NCI-H526 treated with DMSO at 0.1 percent for 48 hours (cell line): ENCODE measurements around the gene TBC1D12.

ENCODE experiments used
- DNase-seq: peaks from one replicate; lab custom pipeline; 2025; lab: John Stamatoyannopoulos, UW

TBC1D12 gene

DNA sequence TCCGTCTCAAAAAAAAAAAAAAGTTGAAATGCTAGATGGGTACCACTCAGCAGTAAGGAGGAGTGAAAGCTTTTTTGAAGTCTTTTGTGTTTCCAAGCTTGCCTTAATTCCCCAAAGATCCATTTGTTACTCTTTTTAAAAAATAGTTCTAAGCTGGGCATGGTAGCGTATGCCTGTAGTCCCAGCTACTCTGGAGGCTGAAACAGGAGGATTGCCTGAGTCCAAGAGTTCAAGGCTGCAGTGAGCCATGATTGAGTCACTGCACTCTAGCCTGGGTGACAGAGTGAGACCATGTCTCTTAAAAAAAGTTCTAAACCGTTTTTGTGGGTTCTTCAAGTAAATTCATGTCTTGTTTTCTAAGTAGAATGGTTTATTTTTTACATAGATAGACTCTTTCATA is 5.3 kb downstream of the TBC1D12 start:
- no peak for DNase-seq

DNA sequence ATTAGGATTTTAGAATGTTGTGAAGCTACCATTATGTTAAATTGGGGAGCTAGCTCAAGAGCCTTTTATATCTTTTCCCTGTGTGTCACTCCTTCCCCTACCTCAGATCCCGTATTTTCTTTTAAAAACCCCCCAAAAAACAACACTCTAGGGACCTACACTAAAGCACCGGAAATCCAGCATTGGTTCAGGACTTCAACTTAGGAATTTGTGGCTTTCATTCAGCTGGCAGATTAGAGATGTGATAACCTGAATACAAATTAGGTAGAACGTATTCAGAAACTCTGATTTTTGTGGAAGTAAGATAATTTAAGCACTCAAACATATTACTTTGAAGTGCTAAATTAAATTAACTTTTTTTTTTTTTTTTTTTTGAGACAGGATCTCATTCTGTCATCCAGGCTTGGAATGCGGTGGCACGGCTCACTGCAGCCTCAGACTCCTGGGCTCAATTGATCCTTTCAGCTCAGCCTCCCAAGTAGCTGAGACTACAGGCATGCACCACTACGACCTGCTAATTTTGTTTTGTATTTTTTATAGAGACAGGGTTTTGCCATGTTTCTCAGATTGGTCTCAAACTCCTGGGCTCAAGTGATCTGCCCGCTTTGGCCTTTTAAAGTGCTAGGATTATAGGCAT is 6.8 kb downstream of the TBC1D12 start:
- no peak for DNase-seq

DNA sequence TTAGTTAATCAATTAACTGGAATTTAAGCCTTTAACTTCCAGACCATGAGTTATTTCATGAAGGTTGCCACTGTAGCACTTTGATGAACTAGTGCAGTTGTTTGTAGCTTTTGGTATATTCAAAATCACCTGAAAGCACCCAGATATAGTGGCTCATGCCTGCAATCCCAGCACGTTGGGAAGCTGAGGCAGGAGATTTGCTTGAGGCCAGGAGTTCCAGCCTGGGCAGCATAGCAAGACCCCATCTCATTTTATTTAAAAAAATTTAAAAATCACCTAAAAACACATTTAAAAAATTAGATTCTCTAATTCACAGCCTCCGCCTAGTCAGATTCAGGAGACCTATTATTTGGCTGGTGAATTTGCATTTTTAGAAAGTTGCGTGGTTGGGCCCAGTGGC is 9.0 kb downstream of the TBC1D12 start:
- no peak for DNase-seq

DNA sequence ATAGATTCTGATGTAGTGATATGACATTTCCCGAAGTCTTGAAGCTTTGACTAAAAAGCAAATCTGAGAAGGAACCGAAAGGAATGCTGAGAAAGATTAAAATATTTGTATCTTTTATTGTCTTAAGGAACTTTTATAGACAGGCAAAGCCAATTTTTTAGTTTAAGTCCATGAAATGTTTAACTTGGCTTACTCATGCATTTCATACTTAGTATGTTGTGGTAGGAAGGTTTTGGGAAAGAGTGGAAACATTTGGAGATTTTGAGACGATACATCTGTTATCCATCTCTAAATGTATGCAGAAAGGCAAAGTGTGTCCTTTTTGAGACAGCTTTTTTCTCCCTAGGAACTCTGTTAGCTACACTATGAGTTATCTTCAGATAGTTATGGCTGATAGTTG is 10.1 kb downstream of the TBC1D12 start:
- no peak for DNase-seq

DNA sequence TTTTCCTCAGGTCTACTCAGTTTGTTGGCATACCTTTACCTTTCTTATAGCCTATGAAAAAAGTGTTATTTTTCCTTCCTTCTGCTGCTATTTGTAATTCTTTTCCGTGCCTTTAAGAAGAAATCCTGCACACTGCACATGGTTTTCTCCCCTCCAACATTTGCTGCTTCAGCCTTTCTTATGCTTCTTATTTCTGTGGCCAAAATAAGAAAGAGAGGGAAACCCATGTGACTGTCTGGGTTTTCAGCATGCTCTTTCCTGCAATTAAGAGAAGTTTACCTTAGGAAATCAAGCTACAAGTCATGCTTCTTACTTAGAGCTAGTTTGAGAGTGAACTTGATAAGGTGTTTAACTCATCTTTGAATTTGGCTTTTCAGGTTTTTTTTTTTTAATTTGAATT is 11.0 kb downstream of the TBC1D12 start:
- no peak for DNase-seq

DNA sequence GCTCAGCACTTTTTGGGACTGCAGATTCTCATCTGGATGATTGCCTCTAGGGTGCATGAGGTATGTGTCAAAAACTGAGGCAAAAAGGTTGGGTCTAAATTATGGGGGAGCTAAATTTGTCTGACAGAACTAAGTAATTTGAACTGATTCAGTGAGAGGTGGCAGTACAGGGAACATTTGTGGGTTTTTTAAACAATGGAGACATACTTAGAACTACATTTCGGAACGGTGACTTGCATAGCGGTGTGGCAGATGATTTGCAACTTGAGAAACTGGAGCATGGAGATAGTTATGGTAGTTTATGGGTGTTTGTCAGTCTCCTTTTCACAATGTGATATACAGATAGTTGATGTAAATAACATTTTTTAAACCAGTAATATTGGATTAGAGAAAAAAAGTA is 14.6 kb downstream of the TBC1D12 start:
- DNase-seq = no peak

DNA sequence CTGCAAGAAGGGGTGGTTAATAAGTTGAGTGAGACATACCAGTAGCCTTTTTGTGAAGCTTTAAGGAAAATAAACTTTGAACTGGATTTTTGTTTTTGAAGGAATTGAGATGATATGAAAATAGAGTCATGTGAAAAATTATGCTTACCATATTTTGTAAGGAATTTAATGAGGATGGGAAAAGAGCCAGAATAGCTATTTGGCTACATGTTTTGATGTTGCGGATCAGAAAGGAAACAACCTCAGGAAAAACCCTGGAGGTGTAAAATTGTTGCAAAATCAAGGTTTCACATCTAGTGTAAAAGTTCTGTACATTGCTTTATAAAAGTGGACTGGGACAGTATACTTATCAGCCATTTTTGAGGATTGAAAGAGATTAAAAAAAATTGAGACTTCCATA is 15.0 kb downstream of the TBC1D12 start:
- DNase-seq = no peak

DNA sequence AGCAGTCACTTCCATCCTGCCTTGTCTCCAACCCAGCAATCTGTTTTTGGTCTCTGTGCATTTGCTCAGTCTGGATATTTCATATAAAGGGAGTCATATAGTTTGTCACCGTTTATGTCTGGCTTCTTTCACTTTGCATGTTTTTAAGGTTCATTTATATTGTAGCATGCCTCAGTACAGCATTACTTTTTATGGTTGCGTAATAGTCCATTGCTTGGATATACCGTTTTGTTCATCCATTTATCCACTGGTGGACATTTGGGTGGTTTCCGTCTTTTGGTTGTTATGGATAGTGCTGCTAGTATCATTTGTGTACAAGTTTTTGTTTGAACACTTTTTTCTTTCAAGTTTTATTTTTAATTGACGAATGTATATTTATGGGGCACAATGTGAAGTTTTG is 18.2 kb downstream of the TBC1D12 start:
- no peak for DNase-seq

DNA sequence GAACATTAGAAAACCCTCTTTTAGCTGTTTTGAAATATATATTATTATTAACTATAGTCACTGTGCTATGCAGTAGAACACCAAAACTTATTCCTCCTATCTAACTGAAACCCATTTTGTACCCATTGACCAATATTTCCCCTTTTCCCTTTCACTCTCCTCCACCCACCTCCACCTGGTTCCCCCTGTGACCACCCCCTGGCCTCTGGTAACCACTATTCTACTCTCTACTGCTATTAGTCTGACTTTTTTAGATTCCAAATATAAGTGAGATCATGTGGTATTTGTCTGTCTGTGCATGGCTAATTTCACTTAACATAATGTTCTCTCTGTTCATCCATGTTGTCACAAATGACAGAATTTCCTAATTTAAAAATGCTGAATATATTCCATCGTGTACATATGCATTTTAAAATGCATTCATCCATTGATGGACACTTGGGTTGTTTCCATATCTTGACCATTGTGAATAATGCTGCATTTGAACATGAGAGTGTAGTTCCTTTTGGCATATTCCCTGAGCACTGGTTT is 18.7 kb downstream of the TBC1D12 start:
- DNase-seq = no peak

DNA sequence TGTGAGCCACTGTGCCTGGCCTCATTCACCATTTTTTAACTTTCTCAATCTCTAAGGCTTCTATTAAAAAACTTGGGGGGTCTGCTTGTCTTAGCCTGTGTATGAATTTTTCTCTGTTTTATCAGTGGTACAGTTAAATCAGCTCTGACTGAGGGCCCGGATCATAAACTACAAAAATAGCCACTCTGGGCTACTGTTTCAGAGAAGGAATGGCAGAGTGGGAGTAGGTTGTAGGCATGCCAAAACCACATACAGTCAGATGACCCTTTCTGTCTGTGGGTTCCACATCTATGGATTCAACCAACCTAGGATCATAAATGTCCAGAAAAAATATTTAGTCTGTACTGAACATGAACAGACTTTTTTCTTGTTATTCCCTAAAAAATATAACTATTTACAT is 21.3 kb downstream of the TBC1D12 start:
- DNase-seq = no peak

DNA sequence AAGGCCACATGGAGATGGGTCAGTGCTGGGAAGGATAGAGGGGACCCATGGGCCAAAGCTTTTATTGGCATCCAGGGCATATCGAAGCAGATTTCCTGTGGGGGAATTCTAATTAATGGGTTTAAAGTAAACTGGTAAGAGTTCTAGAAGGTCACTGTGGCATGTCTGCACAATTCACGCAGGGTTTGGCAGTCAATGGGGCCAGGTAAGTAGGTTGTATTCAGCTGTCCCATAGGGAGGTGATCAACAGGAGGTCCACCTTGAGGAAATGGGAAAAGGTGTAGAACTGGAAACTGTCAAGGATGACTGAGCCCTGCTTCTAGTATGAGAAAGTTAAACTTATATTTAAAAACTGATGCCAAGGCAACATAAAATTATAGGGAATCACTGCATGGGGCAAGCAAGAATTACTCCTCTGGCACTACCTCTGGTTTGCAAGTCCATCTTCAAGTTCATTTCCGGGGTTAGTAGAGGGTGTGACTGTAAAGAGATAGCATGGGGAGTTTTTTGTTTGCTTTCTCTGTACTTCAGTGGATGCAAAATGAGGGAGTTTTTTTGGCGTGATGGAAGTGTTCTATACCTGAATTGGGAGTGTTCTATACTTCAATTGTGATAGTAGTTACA is 22.5 kb downstream of the TBC1D12 start:
- DNase-seq = no peak

DNA sequence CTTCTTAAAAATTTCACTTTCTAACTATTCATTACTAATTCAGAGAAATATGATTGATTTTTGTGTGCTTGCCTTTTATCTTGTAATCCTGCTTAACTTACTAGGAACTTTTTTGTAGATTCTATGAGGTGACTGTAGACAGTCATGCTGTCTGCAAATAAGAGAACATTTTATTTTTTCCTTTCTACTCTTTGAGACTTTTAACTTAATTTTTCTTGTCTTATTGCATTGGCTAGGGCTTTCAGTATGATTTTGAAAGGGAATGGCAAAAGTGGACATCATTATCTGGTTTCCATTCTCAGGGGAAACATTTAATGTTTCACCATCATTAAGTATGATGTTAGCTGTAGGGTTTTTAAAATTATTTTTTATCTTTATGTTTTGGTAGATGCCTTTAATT is 23.6 kb downstream of the TBC1D12 start:
- no peak for DNase-seq

DNA sequence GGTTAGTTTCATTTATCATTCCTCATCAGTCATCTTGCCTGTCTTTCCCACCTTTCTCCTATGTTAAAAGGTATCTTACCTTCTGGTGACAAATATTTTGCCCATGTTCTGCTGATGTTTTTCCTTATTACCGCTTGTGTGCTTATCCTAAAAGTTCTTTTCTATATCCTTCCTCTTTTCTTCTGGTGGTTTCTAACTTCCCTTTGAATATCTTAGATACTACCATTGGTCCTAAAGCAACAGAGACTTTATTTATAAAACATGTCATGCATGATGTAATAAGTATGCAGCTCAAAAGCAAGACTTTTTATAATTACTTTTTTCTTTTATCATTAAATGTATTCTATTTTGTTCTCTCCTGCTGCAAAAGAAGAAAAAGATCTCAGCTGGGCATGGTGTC is 24.8 kb downstream of the TBC1D12 start:
- DNase-seq = no peak

DNA sequence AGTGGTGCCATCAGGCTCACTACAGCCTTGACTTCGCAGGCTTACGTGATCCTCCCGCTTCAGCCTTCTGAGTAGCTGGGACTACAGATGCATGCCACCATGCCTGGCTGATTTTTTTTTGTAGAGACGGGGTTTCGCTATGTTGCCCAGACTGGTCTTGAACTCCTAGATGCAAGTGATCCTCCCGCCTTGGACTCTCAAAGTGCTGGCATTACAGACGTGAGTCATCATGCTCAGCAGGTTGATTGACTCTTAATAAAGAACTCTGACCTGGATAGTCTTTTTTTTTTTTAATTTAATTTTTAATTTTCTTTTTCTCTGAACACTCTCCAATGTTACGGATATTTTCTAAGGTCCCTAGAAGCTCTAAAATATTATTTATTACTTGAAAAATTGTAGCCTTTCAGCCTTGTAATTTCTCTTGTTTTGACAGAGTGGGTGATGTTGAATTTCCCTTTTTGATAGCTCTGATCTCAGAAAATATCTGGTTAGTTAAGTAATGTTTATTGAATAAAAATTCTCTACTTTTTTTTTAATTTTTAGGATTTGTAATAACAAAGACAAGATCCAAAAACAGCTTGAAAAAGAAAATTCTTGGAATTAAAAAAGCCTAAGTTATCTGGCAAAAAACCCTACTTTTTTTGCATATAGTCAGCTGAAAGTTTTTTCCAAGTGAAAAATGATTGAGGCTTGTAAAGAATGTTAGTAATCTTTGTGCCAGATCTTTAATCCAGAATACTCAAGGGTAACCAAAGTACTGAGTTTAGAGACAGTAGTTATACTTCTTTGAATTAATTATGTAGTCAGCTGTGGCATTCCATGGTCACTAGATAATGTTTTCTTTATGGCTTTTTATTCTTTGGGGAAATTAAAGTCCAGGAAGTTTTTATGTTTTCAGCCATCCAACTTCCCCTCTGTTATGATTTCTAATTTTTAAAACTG is 26.7 kb downstream of the TBC1D12 start:
- DNase-seq = no peak

DNA sequence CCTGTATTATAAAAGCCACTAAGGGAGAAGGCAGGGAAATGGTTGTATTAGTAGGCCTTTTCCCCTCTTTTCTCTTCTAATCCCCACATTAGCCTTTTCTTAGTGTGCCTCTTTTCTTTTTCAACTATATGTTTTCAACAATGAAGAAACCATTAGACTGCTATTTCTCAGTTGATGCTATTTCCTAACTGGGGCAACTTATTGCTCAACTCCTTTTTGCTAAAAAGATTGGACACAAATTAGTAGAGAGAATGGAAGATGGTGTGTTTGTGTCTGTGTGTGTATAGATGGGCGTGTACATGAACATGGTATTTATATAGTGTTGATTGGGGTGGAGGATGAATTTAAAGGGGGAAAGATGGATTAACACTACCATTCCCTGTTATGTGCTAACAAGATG is 28.4 kb downstream of the TBC1D12 start:
- DNase-seq = no peak

DNA sequence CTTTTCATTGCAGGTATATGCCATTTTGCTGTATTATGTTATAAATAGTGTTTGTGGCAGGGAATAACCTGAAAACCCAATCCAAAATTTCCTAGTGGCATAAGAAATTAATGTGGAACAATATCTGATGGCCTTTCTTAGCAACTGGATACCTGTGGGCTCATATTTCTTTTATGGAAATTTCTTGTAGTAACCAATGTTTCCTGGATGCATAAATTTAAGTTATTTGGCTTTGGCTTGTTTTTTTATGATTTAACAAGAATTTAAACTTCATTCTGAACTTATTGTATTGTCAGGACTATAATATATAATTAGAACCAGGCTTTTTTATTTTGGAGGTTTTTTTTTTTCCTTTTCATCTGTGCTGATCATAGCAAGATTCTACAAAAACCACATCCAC is 30.1 kb downstream of the TBC1D12 start:
- DNase-seq = no peak

DNA sequence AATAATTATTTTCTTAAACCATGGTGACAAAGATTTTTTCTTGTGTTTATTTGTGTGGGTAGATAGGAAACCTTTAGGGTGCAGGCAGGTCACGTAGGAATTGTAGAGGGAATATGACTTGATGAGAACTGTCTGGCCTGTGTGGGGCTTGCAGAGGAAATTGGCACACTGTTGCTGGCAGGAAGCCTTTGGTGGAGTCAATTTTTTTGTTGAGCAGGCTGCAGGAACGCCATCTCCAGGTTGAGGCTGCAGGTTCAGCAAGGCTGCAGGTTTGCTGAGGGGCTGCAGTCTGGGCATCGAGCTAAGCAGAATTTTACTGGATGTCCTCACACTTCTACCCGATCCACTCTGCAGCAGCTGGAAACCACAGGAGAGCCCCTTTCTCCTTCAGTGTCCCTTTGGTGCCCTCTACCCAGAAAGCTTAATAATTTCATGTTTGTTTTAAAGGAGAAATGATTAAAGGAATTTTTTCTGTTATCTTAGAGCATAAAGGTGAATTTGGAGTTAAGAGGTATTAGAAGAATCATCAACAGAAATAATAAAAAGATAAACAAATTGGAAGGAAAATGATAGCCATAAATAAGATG is 37.0 kb downstream of the TBC1D12 start:
- DNase-seq = no peak

DNA sequence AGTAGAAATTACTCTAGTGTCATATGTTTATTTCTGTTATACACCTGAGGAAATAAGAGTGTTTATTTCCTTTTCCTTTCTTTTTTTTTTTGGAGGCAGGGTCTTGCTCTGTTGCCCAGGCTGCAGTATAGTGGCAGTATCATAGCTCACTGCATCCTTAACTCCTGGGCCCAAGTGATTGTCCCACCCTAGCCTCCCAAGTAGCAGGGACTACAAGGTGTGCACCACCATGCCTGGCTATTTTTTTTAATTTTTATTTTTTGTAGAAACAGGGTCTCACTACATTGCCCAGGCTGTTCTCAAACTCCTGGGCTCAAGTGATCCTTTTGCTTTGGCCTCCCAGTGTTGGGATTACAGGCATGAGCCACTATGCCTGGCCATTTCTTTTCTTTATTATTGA is 37.8 kb downstream of the TBC1D12 start:
- no peak for DNase-seq

DNA sequence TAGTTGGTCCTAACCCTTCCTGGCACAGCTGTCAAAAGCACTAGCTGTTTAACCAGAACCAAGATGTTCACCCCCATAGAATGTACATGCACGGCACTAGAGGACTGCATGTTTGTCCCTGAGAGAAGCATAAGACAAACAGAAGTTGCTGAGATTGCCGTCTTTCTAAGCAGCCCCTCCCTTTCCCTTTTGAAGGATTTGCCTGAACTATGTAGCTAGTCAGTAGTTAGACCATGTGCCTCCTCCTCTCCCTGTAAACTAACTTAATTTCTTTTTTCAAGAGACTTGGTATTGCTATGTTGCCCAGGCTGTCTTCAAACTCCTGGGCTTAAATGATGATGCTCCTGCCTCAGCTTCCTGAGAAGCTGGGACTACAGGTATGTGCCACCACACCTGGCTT is 40.7 kb downstream of the TBC1D12 start:
- DNase-seq = no peak

DNA sequence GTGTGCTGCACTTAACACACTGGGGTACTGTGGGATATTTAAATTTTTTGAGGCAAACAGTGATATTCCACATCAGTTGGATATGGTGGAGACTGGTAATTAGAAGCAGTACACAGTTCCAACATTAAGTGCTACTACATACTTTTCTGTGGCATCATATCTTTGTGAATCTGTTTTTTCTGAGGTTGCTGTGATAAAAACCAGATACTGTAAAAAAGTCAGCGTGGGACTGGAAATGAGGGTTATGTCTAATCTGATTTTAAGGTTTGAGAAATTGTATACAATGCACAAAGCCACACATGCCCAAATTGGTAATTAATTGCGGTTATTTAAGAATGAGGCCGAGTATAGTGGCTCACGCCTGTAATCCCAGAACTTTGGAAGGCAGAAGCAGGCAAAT is 41.2 kb downstream of the TBC1D12 start:
- no peak for DNase-seq

DNA sequence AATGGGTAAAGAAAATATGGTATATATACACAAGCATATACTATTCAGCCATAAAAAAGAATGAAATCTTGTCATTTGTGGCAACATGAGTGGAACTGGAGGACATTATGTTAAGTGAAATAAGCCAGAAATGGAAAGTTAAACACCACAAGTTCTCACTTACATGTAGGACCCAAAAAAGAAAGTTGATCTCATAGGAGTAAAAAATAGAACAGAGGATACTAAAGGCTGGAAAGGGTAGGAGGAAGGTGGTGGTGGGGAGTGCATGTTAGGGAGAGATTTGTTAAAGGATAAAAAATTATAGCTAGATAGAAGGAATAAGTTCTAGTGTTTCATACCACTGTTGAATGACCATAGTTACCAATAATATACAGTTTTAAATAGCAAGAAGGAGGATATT is 48.4 kb downstream of the TBC1D12 start:
- DNase-seq = no peak

DNA sequence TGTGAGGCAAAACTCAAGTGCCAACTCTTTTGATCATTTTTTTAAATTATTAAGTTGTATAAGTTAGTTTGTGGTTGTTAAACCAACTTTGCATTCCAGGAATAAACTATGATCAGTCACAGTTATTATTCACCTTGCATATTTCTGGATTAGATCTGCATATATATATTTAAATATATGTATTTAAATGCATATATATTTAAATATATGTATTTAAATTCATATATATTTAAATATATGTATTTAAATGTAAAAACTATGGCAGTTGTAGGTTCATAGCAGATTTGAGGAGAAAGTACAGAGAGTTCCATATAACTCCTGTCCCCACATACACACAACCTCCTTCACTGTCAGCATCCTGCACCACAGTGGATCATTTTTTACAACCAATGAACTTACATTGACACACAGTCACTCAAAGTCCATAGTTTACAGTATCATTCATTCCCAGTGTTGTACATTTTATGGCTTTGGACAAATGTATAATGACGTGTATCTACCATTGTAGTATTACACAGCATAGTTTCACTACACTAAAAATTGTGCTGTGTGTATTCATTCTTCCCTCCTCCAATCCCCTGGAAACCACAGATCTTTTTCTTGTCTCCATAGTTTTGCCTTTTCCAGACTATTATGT is 49.7 kb downstream of the TBC1D12 start:
- no peak for DNase-seq
